T-helper 2 cell treated with Interferon-gamma antibody and Interleukin-4, amounts not matched to agents 5 μg/mL and 100 μg/mL, for 36 hours (primary cell): Measurements from ENCODE around the gene SCYL3.

Experiments
- DNase-seq: peaks from one replicate; pipeline ENCODE4 v3.0.0; 2021; ENCODE audit warnings: low spot score
- H3K27ac Mint-ChIP-seq: one replicate; pipeline ENCODE4 v1.8.0; 2021; ENCODE audit warnings: mild to moderate bottlenecking, mixed read lengths
- H3K27me3 Mint-ChIP-seq: one replicate; pipeline ENCODE4 v1.8.0; 2021; ENCODE audit warnings: low read depth, mixed read lengths
- H3K36me3 Mint-ChIP-seq: one replicate; pipeline ENCODE4 v1.8.0; 2021; ENCODE audit warnings: low read depth, mixed read lengths
- H3K4me1 Mint-ChIP-seq: one replicate; pipeline ENCODE4 v1.8.0; 2021; ENCODE audit warnings: low read depth, mixed read lengths
- H3K4me3 Mint-ChIP-seq: one replicate; pipeline ENCODE4 v1.8.0; 2022; ENCODE audit warnings: mild to moderate bottlenecking, moderate library complexity, mixed read lengths
- H3K9me3 Mint-ChIP-seq: one replicate; pipeline ENCODE4 v1.8.0; 2021; ENCODE audit warnings: mixed read lengths

Gene SCYL3

GRCh38 chr1:169891539-169891885, 2.2 kb downstream of the SCYL3 start:
- H3K27me3 Mint-ChIP-seq = peaks cover 1% of the 10 kb centered on the region
- no peak for DNase-seq
- H3K4me1 Mint-ChIP-seq = peaks cover 50% of the 10 kb centered on the region
- H3K36me3 Mint-ChIP-seq = peaks cover 24% of the 10 kb centered on the region
- H3K9me3 Mint-ChIP-seq = no peaks in the 10 kb centered on the region
- H3K4me3 Mint-ChIP-seq = peak overlapping the region; percentile 81
- peak overlapping the region; percentile 95 for H3K27ac Mint-ChIP-seq

- Mint-ChIP-seq H3K4me1 (peaks cover 50% of the 10 kb centered on the region), H3K9me3 (no peaks in the 10 kb centered on the region), H3K27me3 (no peaks in the 10 kb centered on the region), H3K36me3 (peaks cover 28% of the 10 kb centered on the region), H3K27ac (peak overlapping the region; percentile 95), H3K4me3 (peak overlapping the region; percentile 81)
- DNase-seq = peak; percentile 46
Observed at GRCh38 chr1:169890761-169891538, 2.7 kb downstream of the SCYL3 start.

DNA sequence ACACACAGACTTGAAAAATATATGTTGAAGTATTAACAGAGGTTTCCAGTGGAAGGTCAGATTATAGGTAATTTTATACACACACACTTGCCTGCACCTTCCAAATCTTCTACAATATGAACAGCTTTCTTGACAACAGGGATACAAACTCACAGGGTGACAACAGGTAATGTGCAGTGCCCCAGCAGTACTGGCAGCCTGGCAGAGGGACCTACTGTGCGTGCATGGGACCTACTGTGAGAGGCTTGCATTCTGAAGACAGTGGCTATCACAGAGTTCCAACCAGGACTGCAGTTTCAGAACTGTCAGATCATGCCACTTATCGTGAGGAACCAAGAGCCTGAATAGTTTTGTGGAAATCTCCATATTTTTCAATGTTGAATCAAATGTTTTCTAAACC, 3.8 kb downstream of the SCYL3 start:
- H3K4me1 Mint-ChIP-seq = peaks cover 55% of the 10 kb centered on the region
- H3K36me3 Mint-ChIP-seq = peaks cover 36% of the 10 kb centered on the region
- H3K4me3 Mint-ChIP-seq = no peak overlapping the region
- DNase-seq = no peak
- no peaks in the 10 kb centered on the region for H3K9me3 Mint-ChIP-seq
- H3K27me3 Mint-ChIP-seq = no peaks in the 10 kb centered on the region
- no peak overlapping the region for H3K27ac Mint-ChIP-seq

DNA sequence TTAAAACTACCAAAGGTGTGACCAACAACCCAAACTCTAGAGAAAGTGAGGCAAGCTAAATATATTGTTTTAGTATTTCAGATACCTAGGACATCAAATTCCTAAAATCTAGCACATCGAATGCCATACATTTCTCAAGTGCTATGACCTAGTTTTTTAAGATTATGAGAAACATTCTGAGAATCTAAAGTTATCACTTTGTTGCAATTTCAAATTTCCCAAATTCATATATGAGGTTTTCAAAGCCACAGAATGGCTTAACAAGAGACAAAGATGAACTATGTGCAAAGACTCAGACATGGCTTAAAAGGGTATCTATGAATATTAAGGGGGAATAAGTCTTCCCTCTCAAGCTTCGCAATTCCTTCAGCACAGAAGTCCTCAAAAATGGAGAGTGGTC, 6.8 kb downstream of the SCYL3 start:
- Mint-ChIP-seq H3K9me3 (no peaks in the 10 kb centered on the region), H3K27ac (no peak overlapping the region), H3K4me1 (peaks cover 44% of the 10 kb centered on the region), H3K4me3 (no peak overlapping the region), H3K36me3 (peaks cover 45% of the 10 kb centered on the region), H3K27me3 (no peaks in the 10 kb centered on the region)
- no peak for DNase-seq

DNA sequence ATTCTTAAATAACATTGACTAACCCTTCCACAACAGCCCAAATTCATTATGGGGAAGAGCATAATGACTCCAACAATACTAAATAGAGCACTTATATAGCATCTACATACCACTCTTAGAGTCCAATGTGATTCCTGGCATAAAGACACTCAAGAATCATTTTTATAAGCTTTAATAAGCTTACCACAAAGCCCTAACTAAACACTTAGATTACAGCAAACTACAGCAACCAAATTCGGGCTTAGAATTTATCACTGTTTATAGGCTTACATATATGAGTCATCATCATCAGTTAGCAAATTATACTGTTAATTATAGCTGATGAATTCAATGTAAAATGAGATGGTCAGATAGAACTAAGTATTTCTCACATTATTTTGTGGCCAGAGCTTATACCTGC, 7.3 kb downstream of the SCYL3 start:
- H3K4me1 Mint-ChIP-seq = peaks cover 43% of the 10 kb centered on the region
- peaks cover 47% of the 10 kb centered on the region for H3K36me3 Mint-ChIP-seq
- no peak overlapping the region for H3K4me3 Mint-ChIP-seq
- no peaks in the 10 kb centered on the region for H3K9me3 Mint-ChIP-seq
- no peaks in the 10 kb centered on the region for H3K27me3 Mint-ChIP-seq
- no peak for DNase-seq
- no peak overlapping the region for H3K27ac Mint-ChIP-seq

GRCh38 chr1:169885207-169885606, 8.5 kb downstream of the SCYL3 start:
- DNase-seq = no peak
- peaks cover 45% of the 10 kb centered on the region for H3K36me3 Mint-ChIP-seq
- H3K4me1 Mint-ChIP-seq = peaks cover 33% of the 10 kb centered on the region
- H3K27ac Mint-ChIP-seq = no peak overlapping the region
- H3K9me3 Mint-ChIP-seq = no peaks in the 10 kb centered on the region
- no peaks in the 10 kb centered on the region for H3K27me3 Mint-ChIP-seq
- H3K4me3 Mint-ChIP-seq = no peak overlapping the region

DNA sequence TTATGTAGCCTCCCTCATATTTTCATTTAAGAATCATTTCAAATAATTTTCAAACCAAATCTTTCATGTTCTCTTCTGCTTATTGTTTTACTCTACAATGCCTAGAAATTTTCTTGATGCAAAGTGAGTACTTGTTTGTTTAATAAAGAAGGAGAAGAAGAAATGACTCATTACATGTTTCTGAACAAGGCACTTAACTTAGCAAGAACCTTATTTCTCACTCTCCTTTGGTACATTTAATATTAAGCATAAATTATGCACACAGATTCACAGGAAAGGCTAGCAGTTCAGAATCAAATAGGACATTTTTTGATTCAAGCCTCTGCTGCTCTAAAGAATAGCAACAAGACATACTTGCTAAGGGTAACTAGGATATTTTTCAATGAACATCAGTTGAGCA, 9.1 kb downstream of the SCYL3 start:
- H3K36me3 Mint-ChIP-seq = peaks cover 42% of the 10 kb centered on the region
- no peaks in the 10 kb centered on the region for H3K27me3 Mint-ChIP-seq
- H3K9me3 Mint-ChIP-seq = no peaks in the 10 kb centered on the region
- no peak overlapping the region for H3K4me3 Mint-ChIP-seq
- peaks cover 29% of the 10 kb centered on the region for H3K4me1 Mint-ChIP-seq
- DNase-seq = no peak
- H3K27ac Mint-ChIP-seq = no peak overlapping the region

GRCh38 chr1:169882039-169882511, 11.6 kb downstream of the SCYL3 start:
- Mint-ChIP-seq H3K36me3 (peaks cover 41% of the 10 kb centered on the region), H3K27me3 (no peaks in the 10 kb centered on the region), H3K4me3 (no peak overlapping the region), H3K27ac (no peak overlapping the region), H3K9me3 (no peaks in the 10 kb centered on the region), H3K4me1 (peaks cover 20% of the 10 kb centered on the region)
- DNase-seq = no peak

- no peak overlapping the region for H3K4me3 Mint-ChIP-seq
- H3K36me3 Mint-ChIP-seq = peaks cover 40% of the 10 kb centered on the region
- no peaks in the 10 kb centered on the region for H3K27me3 Mint-ChIP-seq
- no peaks in the 10 kb centered on the region for H3K9me3 Mint-ChIP-seq
- H3K4me1 Mint-ChIP-seq = peaks cover 15% of the 10 kb centered on the region
- DNase-seq = no peak
- H3K27ac Mint-ChIP-seq = peak overlapping the region; percentile 46
Observed at GRCh38 chr1:169879034-169879840, 14.5 kb downstream of the SCYL3 start.

DNA sequence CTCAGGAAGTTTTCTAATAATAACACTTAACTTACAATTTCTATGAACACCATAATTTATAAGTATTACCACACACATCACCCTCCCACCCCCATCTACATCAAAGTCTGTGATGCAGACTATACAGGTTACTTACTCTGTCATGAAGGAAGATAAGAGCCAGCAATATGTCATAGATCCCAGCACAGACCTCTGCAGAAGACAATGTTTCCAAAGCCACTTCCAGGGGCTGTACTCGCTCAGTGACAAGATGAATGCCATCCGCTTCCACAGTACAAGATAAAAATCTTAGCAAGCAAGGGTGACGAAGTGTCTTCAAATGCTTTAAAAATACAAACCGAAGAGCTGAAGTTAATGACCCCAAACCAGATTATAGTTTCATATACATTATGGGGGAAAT, 15.2 kb downstream of the SCYL3 start:
- Mint-ChIP-seq H3K27ac (no peak overlapping the region), H3K4me1 (peaks cover 23% of the 10 kb centered on the region), H3K27me3 (no peaks in the 10 kb centered on the region), H3K36me3 (peaks cover 47% of the 10 kb centered on the region), H3K9me3 (no peaks in the 10 kb centered on the region), H3K4me3 (no peak overlapping the region)
- DNase-seq = no peak

DNA sequence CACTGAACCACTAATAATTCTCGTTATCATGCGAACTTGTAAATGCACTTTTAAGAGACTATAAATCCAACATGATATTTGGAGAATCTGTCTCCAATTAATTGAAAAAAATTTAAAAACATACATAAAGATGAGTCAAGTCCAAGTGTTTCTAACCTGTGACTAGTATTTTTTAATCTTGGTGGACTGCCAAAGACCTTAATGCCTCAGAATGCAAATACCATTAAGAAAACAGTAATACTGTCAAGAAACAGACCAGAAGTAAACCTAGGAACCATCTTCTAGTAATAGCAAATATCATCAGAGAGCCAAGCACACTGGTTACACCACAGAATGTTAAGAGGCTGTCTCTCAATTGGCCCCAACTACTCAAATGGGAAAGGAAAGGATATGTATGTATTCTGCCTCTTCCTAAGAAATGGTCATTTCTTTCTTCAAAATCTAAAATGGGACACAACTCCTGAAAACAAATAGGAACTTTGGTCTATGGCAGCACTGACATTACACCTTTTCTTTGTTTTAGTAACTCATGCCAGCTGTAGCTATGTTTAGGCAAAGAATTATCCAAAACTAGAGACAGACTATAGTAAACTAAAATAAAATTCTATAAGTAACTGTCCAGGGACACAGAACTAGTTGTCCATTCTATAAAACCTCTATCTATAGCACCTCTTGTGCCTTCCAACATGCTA, 15.8 kb downstream of the SCYL3 start:
- DNase-seq = no peak
- H3K9me3 Mint-ChIP-seq = peaks cover 4% of the 10 kb centered on the region
- H3K27ac Mint-ChIP-seq = no peak overlapping the region
- no peak overlapping the region for H3K4me3 Mint-ChIP-seq
- H3K4me1 Mint-ChIP-seq = peaks cover 22% of the 10 kb centered on the region
- no peaks in the 10 kb centered on the region for H3K27me3 Mint-ChIP-seq
- H3K36me3 Mint-ChIP-seq = peaks cover 49% of the 10 kb centered on the region

GRCh38 chr1:169874229-169874628, 19.5 kb downstream of the SCYL3 start:
- Mint-ChIP-seq H3K27me3 (no peaks in the 10 kb centered on the region), H3K27ac (no peak overlapping the region), H3K9me3 (peaks cover 12% of the 10 kb centered on the region), H3K4me1 (peaks cover 15% of the 10 kb centered on the region), H3K4me3 (no peak overlapping the region), H3K36me3 (peaks cover 75% of the 10 kb centered on the region)
- DNase-seq = no peak

DNA sequence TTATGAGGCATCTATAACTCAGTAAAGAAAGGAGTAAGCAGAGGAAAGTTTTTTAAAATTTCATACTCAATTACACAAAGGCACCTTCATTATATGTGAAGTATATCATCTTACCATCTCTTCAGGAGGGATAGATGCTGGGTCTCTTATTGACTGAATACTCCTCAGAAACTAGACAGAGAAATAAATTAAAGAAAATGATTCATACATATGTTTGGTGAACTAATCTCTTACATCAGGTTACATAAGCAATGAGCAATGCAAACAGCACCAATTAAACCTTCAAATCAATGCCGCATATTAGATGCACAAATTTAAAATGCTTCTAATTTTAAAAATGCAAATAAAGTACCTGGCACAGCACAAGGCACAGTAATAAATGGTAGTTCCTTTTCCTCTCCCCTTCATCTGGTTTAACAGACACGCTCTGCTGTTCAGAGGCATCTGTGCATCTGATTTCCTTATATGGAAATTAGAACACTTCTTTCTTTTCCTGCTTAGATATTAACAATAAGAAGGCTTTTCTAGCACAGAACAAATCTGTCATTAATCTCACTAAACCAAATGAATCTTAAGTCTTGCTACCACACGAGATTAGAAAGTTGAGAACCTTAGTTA, 20.0 kb downstream of the SCYL3 start:
- H3K4me3 Mint-ChIP-seq = no peak overlapping the region

More for the DNA sequence above, 20.0 kb downstream of the SCYL3 start:
- Mint-ChIP-seq H3K4me1 (peaks cover 13% of the 10 kb centered on the region), H3K27me3 (no peaks in the 10 kb centered on the region), H3K9me3 (peaks cover 12% of the 10 kb centered on the region), H3K36me3 (peaks cover 73% of the 10 kb centered on the region), H3K27ac (peak overlapping the region; percentile 40)
- DNase-seq = no peak
